ENCODE results near the gene CCDC126.

Gene CCDC126

DNA sequence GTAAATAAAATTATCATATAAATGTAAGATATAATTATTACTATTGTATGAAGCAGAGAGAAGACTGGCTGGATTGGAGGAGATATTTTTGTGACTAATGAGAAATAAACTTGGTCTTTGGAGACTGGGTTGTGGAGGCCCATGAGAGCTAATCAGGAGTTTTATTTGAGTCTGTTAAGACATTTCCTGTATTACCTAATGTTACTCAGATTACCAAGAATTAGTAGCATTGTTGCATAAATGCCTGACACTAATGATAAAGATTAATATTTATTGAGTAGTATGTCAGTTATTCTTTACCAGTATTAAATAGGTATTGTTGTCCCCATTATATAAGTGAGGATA lies 7.1 kb downstream of the CCDC126 start:
- TF ChIP-seq EZH2 (IDR thresholded peaks at IDR 0.05; ENCODE audit: borderline replicate concordance, low read length) (no peak), CTCF (IDR thresholded peaks at IDR 0.05; ENCODE audit: low read length) (no peak)
- Histone ChIP-seq H3K4me2 (ENCODE audit: low read length) (no peak overlapping the region), H4K20me1 (ENCODE audit: insufficient read depth, low read length) (no peaks in the 10 kb centered on the region)

GRCh38 chr7:23607130-23607529 lies 9.9 kb downstream of the CCDC126 start:
- Histone ChIP-seq H3K27ac (ENCODE audit: low read depth, low read length, poor library complexity, severe bottlenecking) (no peak overlapping the region), H3K36me3 (ENCODE audit: insufficient read depth, low read length) (peaks cover 18% of the 10 kb centered on the region), H3K4me1 (ENCODE audit: insufficient read depth, low read length, severe bottlenecking) (no peaks in the 10 kb centered on the region), H3K79me2 (ENCODE audit: insufficient read depth, low read length) (no peaks in the 10 kb centered on the region), H3F3A (ENCODE audit: insufficient read depth, low read length) (no peaks in the 10 kb centered on the region), H3K9ac (ENCODE audit: low read length) (no peak overlapping the region), H3K27me3 (ENCODE audit: insufficient read depth, low read length) (no peaks in the 10 kb centered on the region), H3K9me3 (ENCODE audit: low read length) (no peaks in the 10 kb centered on the region), H2AFZ (ENCODE audit: low read length) (no peak overlapping the region), H3K9me2 (ENCODE audit: low read depth, low read length) (no peaks in the 10 kb centered on the region), H3K4me2 (ENCODE audit: low read length) (no peak overlapping the region), H3K4me3 (ENCODE audit: low read depth, low read length, poor library complexity, severe bottlenecking) (no peak overlapping the region), H4K20me1 (ENCODE audit: insufficient read depth, low read length) (no peaks in the 10 kb centered on the region)
- TF ChIP-seq CTCF (IDR thresholded peaks at IDR 0.05; ENCODE audit: low read length) (no peak), EZH2 (IDR thresholded peaks at IDR 0.05; ENCODE audit: borderline replicate concordance, low read length) (no peak)

More for the DNA sequence above, 7.1 kb downstream of the CCDC126 start:
- Histone ChIP-seq H3K27me3 (ENCODE audit: insufficient read depth, low read length) (no peaks in the 10 kb centered on the region), H3K79me2 (ENCODE audit: insufficient read depth, low read length) (no peaks in the 10 kb centered on the region), H3K4me3 (ENCODE audit: low read depth, low read length, poor library complexity, severe bottlenecking) (no peak overlapping the region), H3K9me3 (ENCODE audit: low read length) (no peaks in the 10 kb centered on the region), H3K4me1 (ENCODE audit: insufficient read depth, low read length, severe bottlenecking) (peaks cover 21% of the 10 kb centered on the region), H2AFZ (ENCODE audit: low read length) (no peak overlapping the region), H3K36me3 (ENCODE audit: insufficient read depth, low read length) (peaks cover 5% of the 10 kb centered on the region; the same call in 1 of the 2 replicates), H3K9me2 (ENCODE audit: low read depth, low read length) (no peaks in the 10 kb centered on the region), H3K27ac (ENCODE audit: low read depth, low read length, poor library complexity, severe bottlenecking) (no peak overlapping the region), H3F3A (ENCODE audit: insufficient read depth, low read length) (no peaks in the 10 kb centered on the region), H3K9ac (ENCODE audit: low read length) (no peak overlapping the region)

- Histone ChIP-seq H3K9me3 (ENCODE audit: low read length) (no peaks in the 10 kb centered on the region), H2AFZ (ENCODE audit: low read length) (no peak overlapping the region), H3K36me3 (ENCODE audit: insufficient read depth, low read length) (peaks cover 23% of the 10 kb centered on the region), H4K20me1 (ENCODE audit: insufficient read depth, low read length) (no peaks in the 10 kb centered on the region), H3K9ac (ENCODE audit: low read length) (no peak overlapping the region), H3K27ac (ENCODE audit: low read depth, low read length, poor library complexity, severe bottlenecking) (no peak overlapping the region), H3K4me2 (ENCODE audit: low read length) (no peak overlapping the region), H3K4me3 (ENCODE audit: low read depth, low read length, poor library complexity, severe bottlenecking) (no peak overlapping the region), H3K79me2 (ENCODE audit: insufficient read depth, low read length) (no peaks in the 10 kb centered on the region), H3K27me3 (ENCODE audit: insufficient read depth, low read length) (no peaks in the 10 kb centered on the region), H3K9me2 (ENCODE audit: low read depth, low read length) (no peaks in the 10 kb centered on the region), H3K4me1 (ENCODE audit: insufficient read depth, low read length, severe bottlenecking) (no peaks in the 10 kb centered on the region), H3F3A (ENCODE audit: insufficient read depth, low read length) (no peaks in the 10 kb centered on the region)
- TF ChIP-seq EZH2 (IDR thresholded peaks at IDR 0.05; ENCODE audit: borderline replicate concordance, low read length) (no peak), CTCF (IDR thresholded peaks at IDR 0.05; ENCODE audit: low read length) (no peak)
Observed at GRCh38 chr7:23607866-23608265, 10.7 kb downstream of the CCDC126 start.
